B cell (primary cell): ENCODE measurements around the gene ENDOU. TPM values are rescaled to one million over a fixed set of nuclear protein-coding genes. Genes with fewer than 3 reads are reported as not detected.

ENCODE experiments used
- ATAC-seq: fragments of 200-7000 bp; cut with Tn5 transposase; one replicate; pipeline ENCODE4 v1.10.0; 2021; ENCODE audit warnings: low read depth, mild to moderate bottlenecking, moderate number of reproducible peaks, moderate library complexity
- CTCF ChIA-PET: fragments of 350-600 bp; sonication (Branson Sonifier 250); formaldehyde crosslinking; loops from one replicate; lab custom pipeline; 2021; ENCODE audit warnings: antibody characterized with exemption, inconsistent platforms; lab: Charles Lee
- POLR2A ChIA-PET: fragments of 350-600 bp; sonication (Branson Sonifier 250); formaldehyde crosslinking; loops from one replicate; lab custom pipeline; 2021; ENCODE audit warnings: antibody characterized with exemption; lab: Charles Lee
- DNase-seq: peaks from one replicate; pipeline ENCODE4 v3.0.0; 2013
- H2AFZ ChIP-seq: 2 replicates; pipeline ENCODE4 v1.6.1; 2012; ENCODE audit warnings: mild to moderate bottlenecking, low read depth, low read length; ENCODE audit not compliant: insufficient read depth, poor library complexity, severe bottlenecking
- H3K27ac ChIP-seq, 2 donors: 1 replicate in 1 of 2; 2 replicates in 1 of 2; pipeline ENCODE4 v1.5.1; 2012 to 2013; ENCODE audit warnings: low read length in 2 of 2, mild to moderate bottlenecking in 2 of 2, moderate library complexity in 1 of 2
- H3K27me3 ChIP-seq, 4 experiments: fragments of 200-600 bp in 1 of 4; sonication (generic) in 1 of 4; replicated peaks in 1 of 4; 1 replicate in 2 of 4; 2 replicates in 2 of 4; pipeline versions ENCODE4 v1.6.1 to v1.7.0; 2013 to 2016; ENCODE audit warnings: low read length in 3 of 4, mild to moderate bottlenecking in 2 of 4, mixed read lengths in 1 of 4, moderate library complexity in 1 of 4; ENCODE audit not compliant: insufficient read depth in 4 of 4, control insufficient read depth in 3 of 4; ENCODE audit errors: control extremely low read depth in 1 of 4
- H3K36me3 ChIP-seq, 2 experiments: replicated peaks in 1 of 2; 1 replicate in 1 of 2; 2 replicates in 1 of 2; pipeline versions ENCODE4 v1.6.1 to v1.7.1; 2013; ENCODE audit warnings: low read length in 1 of 2; ENCODE audit not compliant: insufficient read depth in 2 of 2, control insufficient read depth in 1 of 2; ENCODE audit errors: control extremely low read depth in 1 of 2, extremely low read depth in 1 of 2
- H3K4me1 ChIP-seq, 2 donors: fragments of 200-600 bp in 1 of 2; sonication (generic) in 1 of 2; 1 replicate in 1 of 2; 2 replicates in 1 of 2; pipeline versions ENCODE4 v1.5.1 to v1.6.1; 2013 to 2017; ENCODE audit warnings: low read length in 2 of 2; ENCODE audit not compliant: control insufficient read depth in 2 of 2, insufficient read depth in 2 of 2
- H3K4me2 ChIP-seq: replicated peaks from 2 replicates; pipeline ENCODE3; 2012; ENCODE audit warnings: mild to moderate bottlenecking, low read depth, low read length; ENCODE audit not compliant: poor library complexity, severe bottlenecking
- H3K4me3 ChIP-seq, 5 experiments: fragments of 200-600 bp in 1 of 5; sonication (generic) in 1 of 5; 1 replicate in 3 of 5; 2 replicates in 2 of 5; pipeline versions ENCODE4 v1.5.1 to v1.7.0; 2011 to 2016; ENCODE audit warnings: low read length in 4 of 5, mild to moderate bottlenecking in 4 of 5, low read depth in 2 of 5, control low read depth in 1 of 5, moderate library complexity in 1 of 5; ENCODE audit not compliant: insufficient read depth in 1 of 5; ENCODE audit errors: control extremely low read depth in 1 of 5, extremely low read depth in 1 of 5
- H3K79me2 ChIP-seq: fragments of 200-600 bp; sonication (generic); one replicate; pipeline ENCODE4 v1.6.0; 2016; ENCODE audit warnings: low read length; ENCODE audit not compliant: control insufficient read depth, insufficient read depth
- H3K9ac ChIP-seq: fragments of 200-600 bp; sonication (generic); 2 replicates; pipeline ENCODE4 v1.6.1; 2017; ENCODE audit warnings: mild to moderate bottlenecking, low read length, moderate library complexity
- H3K9me3 ChIP-seq, 3 donors: one replicate each; pipeline versions ENCODE4 v1.6.1 to v1.7.1; 2013; ENCODE audit warnings: low read length in 2 of 3; ENCODE audit not compliant: control insufficient read depth in 2 of 3, insufficient read depth in 1 of 3; ENCODE audit errors: control extremely low read depth in 1 of 3
- H4K20me1 ChIP-seq: 2 replicates; pipeline ENCODE4 v1.6.0; 2012; ENCODE audit warnings: mild to moderate bottlenecking, low read length; ENCODE audit not compliant: insufficient read depth, control insufficient read depth, poor library complexity, severe bottlenecking
- H3K27ac Mint-ChIP-seq: one replicate; pipeline ENCODE4 v1.8.0; 2021; ENCODE audit warnings: mixed read lengths
- H3K27me3 Mint-ChIP-seq: one replicate; pipeline ENCODE4 v1.8.0; 2021; ENCODE audit warnings: mixed read lengths
- H3K4me1 Mint-ChIP-seq: one replicate; pipeline ENCODE4 v1.8.0; 2021; ENCODE audit warnings: mixed read lengths
- H3K4me3 Mint-ChIP-seq: one replicate; pipeline ENCODE4 v1.8.0; 2021; ENCODE audit warnings: mixed read lengths
- H3K9me3 Mint-ChIP-seq: one replicate; pipeline ENCODE4 v1.8.0; 2022; ENCODE audit warnings: mixed read lengths; ENCODE audit not compliant: insufficient read depth
- CTCF ChIP-seq: fragments of 200-600 bp; IDR thresholded peaks from one replicate; pipeline ENCODE4 v1.8.0; 2022; ENCODE audit warnings: antibody characterized with exemption, mild to moderate bottlenecking
- EZH2 ChIP-seq: IDR thresholded peaks from 2 replicates; pipeline ENCODE4 v1.6.1; 2012; ENCODE audit warnings: borderline replicate concordance, low read depth, mild to moderate bottlenecking, moderate library complexity, low read length; ENCODE audit not compliant: insufficient read depth, poor library complexity, severe bottlenecking
- WGBS: methylation state at CpG from one replicate; pipeline ENCODE4 v1.1.5; 2013; ENCODE audit warnings: missing lambda C conversion rate; ENCODE audit not compliant: insufficient coverage; 5-methylcytosine and 5-hydroxymethylcytosine counted together
- intact Hi-C: fragments of 100-400 bp; cut with micrococcal nuclease; formaldehyde crosslinking; loops from one replicate; pipeline ENCODE4 v1.10.0; 2022
- polyA plus RNA-seq: library from polyadenylated mRNA; depleted of rRNA; stranded (reverse); fragments of >200 nt; gene quantifications from 2 replicates; pipeline ENCODE4 v1.2.3, GENCODE V29; 2012
- total RNA-seq, 2 donors: library from RNA; stranded (reverse); fragments of 120-200 nt in 1 of 2; gene quantifications; 1 replicate in 1 of 2; 2 replicates in 1 of 2; pipeline versions ENCODE4 v1.2.3 to v1.2.4, GENCODE V29; 2013 to 2022

The ENDOU gene
- total and polyA plus RNA-seq, 2 donors (not counting 1 experiment from before 2014, with no cell fraction given), result 0.03 TPM; not detected in 1

- ATAC-seq, result peak; percentile 58
- CTCF ChIA-PET, result interaction anchor here (0.7 to 15.0 kb wide), 16 partner anchors 11 to 98 kb away, joined by 3 to 515 read pairs (median 14); partner anchors contain the start of genes ENDOU, HDAC7, RAPGEF3 and RPAP3
Measured at GRCh38 chr12:47740606-47741339, 15.5 kb upstream of the ENDOU start.

More at GRCh38 chr12:47740606-47741339, 15.5 kb upstream of the ENDOU start:
- Histone ChIP-seq H3K9ac (peak overlapping the region; percentile 39), H3K4me2 (peak overlapping the region; percentile 72), H3K79me2 (no peaks in the 10 kb centered on the region), H3K9me3 (peaks cover 0 to 9% (median 0%) of the 10 kb centered on the region in 3 donors), H3K27me3 (no peaks in the 10 kb centered on the region), H2AFZ (peak overlapping the region; percentile 68), H3K36me3 (no peaks in the 10 kb centered on the region), H3K4me3 (peak overlapping the region in 3 of 5 experiments; percentile 12 to 39 (median 14)), H3K27ac (peak overlapping the region; percentile 63 to 69), H4K20me1 (no peaks in the 10 kb centered on the region), H3K4me1 (peaks cover 29 to 46% of the 10 kb centered on the region in 2 donors)
- Mint-ChIP-seq H3K27ac (peak overlapping the region; percentile 82), H3K27me3 (no peaks in the 10 kb centered on the region), H3K9me3 (no peaks in the 10 kb centered on the region), H3K4me1 (peaks cover 50% of the 10 kb centered on the region), H3K4me3 (peak overlapping the region; percentile 79)
- peak; percentile 63 for DNase-seq
- TF ChIP-seq CTCF (no peak), EZH2 (no peak)
- WGBS, result 10% methylated on average over 16 of the region's 21 CpGs
- POLR2A ChIA-PET, result interaction anchor here (1.0 to 5.7 kb wide), 9 partner anchors 15 to 97 kb away, joined by 3 to 43 read pairs (median 4); partner anchors contain the start of genes ENDOU and RAPGEF3
- intact Hi-C loops, result loop anchor here (1.0 to 2.0 kb wide), 2 partner anchors 26 to 34 kb away; partner anchors contain the start of gene RPAP3
